Measurements from ENCODE around the gene UBASH3B.
"Not testable (repeated sequence)": the region's sequence is repeated elsewhere in the genome, so short reads cannot be mapped to it uniquely, and the experiment has no call there.

UBASH3B gene, protein sequence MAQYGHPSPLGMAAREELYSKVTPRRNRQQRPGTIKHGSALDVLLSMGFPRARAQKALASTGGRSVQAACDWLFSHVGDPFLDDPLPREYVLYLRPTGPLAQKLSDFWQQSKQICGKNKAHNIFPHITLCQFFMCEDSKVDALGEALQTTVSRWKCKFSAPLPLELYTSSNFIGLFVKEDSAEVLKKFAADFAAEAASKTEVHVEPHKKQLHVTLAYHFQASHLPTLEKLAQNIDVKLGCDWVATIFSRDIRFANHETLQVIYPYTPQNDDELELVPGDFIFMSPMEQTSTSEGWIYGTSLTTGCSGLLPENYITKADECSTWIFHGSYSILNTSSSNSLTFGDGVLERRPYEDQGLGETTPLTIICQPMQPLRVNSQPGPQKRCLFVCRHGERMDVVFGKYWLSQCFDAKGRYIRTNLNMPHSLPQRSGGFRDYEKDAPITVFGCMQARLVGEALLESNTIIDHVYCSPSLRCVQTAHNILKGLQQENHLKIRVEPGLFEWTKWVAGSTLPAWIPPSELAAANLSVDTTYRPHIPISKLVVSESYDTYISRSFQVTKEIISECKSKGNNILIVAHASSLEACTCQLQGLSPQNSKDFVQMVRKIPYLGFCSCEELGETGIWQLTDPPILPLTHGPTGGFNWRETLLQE

DNA sequence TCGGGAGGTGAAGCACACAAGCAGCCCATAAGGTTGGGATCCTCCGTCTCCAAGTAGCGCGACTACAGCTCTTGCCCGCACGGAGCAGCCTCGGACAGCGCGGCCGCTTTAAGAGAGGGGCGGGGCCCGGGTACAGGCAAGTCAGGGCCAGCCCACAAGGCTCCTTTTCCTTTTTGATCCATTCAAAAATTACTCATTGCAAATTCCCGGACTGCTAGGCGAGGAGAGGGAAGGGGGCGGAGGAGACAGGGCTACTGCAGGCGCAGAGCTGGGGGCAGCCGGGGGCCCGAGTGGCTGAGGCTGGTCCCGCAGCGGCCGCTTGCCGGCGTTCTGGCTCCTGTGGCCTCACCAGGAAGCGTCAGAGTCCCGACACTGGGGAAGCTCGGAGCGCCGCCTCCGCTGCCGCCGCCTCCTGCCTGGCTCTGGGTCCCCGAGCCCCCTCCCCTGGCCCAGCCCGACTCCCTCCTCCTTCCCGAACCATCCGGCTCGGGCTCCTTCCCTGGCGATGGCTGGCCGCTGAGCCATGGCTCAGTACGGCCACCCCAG, at the start of gene UBASH3B:
Gene UBASH3B (plus strand): TSS at position 196 of the 546 bp plus-strand sequence. CDS start 328 bp downstream, at position 524.
- DNase-seq (ENCODE audit: low read depth) = no peak

DNA sequence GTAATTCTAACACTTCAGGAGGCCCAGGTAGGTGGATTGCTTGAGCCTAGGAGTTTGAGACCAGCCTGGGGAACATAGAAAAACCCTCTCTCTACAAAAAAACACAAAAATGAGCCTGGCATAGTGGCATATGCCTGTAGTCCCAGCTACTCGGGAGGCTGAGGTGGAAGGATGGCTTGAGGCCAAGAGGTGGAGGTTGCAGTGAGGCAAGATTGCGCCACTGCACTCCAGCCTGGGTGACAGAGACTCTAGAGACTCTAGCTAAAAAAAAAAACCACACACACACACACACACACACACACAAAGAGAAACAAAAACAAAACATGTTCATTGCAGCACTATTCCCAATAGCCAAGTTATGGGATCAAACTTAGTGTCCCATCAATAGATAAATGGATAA, 48.4 kb upstream of the UBASH3B start:
- not testable (repeated sequence) for DNase-seq (ENCODE audit: low read depth)

DNA sequence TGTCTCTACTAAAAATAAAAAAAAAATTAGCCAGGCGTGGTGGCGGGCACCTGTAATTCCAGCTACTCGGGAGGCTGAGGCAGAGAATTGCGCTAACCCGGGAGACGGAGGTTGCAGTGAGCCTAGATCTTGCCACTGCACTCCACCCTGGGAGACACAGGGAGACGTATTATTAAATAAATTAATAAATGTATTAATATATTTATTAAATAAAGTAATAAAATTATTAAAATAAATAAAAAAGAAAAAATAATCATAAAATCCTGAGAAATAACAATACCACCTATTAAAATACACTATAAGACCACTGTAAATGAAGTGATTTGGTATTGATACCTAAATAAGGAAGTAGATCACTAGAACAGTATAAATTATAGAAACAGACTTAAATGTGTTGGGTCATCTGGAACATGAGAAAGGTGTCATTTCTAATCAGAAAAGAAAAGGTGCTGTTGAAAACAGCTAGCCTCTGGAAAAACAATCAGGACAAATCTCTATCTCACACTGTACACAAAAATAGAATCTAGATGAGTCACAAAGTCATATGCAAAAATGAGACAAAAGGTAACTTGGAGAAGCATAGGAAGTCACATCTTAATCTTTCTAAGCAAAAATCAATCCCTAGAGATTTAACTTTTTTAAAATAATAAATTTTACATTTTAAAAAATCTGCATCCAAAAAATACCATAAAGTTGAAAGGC, 43.2 kb upstream of the UBASH3B start:
- DNase-seq (ENCODE audit: low read depth) = no peak

DNA sequence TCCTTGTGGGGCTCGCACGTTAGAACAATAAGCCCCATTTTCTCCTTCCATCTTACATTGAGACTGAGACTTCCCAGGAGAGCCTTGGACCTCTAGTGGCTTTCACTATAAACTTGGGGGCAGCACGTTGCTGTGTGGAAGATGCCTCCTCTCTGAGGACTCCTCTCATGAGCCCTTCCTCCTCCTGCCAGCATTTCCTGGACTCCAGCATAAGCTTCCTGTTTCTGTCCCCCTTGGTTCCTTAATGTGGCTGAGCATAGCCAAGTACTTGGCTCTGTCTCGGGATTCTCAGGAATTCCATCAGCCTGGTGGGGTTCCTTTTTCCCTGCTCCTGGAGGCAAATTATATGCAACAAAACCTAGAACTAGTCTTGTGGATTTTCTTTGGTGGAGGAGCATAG, 38.8 kb upstream of the UBASH3B start:
- no peak for DNase-seq (ENCODE audit: low read depth)

DNA sequence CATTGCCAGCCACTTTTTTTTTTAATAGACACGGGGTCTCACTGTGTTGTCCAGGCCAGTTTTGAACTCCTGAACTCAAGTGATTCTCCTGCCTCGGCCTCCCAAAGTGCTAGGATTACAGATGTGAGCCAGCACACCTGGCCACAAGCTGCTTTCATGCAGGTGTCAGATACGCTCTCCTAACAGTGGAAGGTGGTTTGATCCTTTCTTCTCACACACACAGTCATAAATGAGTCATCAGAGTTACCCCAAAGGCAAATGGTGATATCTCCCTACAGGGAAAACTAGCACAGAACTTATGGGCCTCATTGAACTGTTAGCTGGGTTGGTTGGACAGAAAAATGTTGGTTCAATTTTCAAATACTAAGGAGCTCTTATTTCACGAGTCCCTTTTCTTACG, 38.2 kb upstream of the UBASH3B start:
- no peak for DNase-seq (ENCODE audit: low read depth)

DNA sequence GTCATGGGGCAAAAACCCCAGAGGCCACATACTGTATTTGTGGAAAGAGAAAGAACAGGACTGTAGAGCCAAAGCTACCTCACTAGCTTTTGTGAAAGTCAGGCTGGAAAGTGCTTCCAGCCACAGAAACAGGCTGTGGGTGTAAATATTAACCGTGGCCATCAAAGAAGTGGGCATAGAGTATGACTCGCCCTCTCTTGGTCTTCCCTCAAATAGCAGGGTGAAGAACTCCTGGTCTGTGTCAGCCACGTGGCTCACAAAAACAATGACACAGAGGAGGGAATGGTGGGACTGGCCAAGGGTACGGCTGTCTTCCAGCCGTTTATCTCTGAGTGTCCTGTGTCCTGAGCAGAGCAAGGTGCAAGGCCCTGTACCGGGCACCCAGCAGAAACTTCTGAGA, 37.6 kb upstream of the UBASH3B start:
- DNase-seq (ENCODE audit: low read depth) = no peak

DNA sequence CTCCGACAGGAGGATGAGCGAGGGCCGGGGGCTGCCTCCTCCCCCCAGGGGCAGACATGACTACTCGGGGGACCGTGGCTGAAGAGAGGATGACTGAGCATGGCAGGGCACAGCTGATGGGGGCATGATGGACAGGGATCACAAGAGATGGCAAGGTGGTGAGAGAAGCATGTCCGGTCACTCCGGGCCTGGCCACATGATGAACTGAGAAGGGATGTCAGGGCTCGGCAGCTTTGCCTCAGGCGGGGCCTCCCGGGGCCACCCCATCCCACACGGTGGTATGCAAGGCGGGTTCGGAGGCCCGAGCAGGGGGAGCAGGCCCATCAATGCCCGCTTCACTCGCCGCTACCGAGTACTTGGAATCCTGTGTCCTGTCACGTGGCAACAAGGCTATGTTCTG, 36.6 kb upstream of the UBASH3B start:
- DNase-seq (ENCODE audit: low read depth) = no peak

DNA sequence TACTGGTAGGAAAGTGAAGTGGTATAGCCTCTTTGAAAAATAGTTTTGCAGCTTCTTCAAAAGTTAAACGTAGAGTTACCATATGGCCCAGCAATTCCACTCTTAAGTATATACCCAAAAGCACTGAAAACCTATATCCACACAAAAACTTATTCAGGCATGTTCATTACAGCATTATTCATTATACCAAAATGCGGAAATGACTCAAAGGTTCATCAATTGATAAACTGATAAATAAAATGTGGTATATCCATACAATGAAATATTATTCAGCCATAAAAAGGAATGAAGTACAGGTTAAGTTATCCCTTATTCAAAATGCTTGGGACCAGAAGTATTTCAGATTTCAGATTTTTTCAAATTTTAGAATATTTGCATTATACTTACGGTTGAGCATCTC, 35.8 kb upstream of the UBASH3B start:
- DNase-seq (ENCODE audit: low read depth) = no peak

DNA sequence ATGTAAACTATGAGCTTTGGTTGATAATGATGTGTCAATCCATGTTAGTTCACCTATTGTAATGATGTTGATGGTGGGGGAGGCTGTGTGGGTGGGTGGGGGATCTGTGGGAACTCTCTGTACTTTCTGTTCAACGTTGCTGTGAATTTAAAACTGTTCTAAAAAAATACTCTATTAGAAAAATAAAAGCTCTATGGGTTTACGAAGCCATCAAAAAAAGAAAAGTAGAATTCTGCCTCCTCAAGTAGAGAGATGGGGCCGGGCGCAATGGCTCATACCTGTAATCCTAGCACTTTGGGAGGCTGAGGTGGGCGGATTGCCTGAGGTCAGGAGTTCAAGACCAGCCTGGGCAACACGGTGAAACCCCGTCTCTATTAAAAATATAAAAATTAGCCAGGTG, 30.0 kb upstream of the UBASH3B start:
- DNase-seq (ENCODE audit: low read depth) = not testable (repeated sequence)

DNA sequence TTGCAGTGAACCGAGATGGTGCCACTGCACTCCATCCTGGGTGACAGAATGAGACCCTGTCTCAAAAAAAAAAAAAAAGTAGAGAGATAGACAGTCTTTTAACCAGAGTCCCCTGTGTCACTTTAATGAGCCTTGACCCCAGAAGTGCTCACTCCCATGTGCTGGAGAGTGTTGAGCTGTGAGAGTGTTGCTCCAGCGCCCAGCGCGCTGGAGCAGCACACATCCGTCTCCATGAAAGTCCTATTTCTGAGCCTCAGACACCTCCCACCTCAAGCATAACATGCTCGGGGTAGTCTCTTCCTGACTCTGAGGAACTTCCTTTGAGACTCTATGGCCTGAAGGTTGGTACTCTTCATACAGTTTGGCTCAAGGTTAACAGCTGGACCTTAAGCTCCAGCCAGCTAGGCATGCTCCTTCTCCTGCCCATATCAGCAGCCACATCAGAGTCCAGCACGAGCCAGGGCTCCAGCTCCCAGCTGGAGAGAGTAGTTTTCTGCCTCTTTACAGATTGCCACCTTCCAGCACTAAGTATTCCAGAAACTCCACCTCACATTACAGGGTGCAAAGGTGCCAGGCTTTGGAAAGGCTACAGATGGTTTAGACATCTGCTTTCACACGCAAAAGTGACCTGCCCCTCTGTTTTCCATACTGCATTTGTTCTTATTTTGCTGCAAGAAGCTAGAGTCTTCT, 29.4 kb upstream of the UBASH3B start:
- DNase-seq (ENCODE audit: low read depth) = no peak

DNA sequence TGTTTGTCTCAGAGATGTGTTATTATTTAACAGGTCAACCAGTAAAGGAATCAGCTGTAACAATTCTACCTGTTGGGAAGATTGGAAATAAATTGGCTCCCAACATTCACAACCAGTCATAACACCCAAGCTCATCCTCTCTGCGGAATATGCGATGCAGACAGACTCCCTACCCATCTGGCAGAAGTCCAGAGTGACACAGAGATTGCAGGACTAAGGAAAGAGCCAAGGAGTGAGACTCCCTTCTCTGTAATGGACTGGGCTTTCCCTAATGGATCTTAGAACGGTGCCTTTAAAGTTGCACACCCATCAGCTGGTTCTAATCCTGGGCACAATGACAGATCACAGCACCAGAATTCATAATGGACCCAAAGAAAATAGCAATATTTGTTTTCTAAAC, 27.8 kb upstream of the UBASH3B start:
- no peak for DNase-seq (ENCODE audit: low read depth)

DNA sequence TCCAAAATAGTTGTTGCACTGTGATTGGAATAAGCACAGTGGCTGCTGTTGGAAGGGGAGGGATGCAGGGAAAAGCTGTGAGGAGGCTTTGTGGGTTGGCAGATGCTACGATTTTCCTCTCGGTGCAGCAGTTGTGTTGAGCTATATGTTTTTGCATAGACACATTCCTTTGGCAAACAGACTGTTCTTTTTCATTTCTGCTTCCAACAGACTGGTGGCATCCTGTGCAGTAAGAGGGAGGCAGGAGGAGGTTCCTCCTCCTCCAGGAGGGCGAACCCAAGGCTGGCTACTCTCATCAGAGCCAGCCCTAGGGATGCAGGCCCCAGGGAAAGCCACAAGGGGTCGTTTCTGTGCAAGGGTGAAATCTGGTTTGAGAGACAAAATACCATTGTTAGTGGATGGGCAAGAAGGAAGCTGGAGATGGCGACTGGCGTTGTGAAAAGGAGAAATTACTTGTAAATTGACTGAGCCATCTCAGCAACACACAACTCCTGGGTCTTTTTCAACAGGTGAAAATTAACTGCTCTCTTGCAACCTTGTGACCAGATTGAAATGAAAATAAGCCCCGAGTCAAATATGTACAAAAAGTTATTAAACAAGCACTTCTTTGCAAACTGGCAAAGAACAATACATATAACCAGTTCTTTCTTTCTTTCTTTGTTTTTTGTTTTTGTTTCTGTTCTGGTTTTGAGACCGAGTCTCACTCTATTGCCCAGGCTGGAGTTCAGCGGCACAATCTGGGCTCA, 26.5 kb upstream of the UBASH3B start:
- no peak for DNase-seq (ENCODE audit: low read depth)

DNA sequence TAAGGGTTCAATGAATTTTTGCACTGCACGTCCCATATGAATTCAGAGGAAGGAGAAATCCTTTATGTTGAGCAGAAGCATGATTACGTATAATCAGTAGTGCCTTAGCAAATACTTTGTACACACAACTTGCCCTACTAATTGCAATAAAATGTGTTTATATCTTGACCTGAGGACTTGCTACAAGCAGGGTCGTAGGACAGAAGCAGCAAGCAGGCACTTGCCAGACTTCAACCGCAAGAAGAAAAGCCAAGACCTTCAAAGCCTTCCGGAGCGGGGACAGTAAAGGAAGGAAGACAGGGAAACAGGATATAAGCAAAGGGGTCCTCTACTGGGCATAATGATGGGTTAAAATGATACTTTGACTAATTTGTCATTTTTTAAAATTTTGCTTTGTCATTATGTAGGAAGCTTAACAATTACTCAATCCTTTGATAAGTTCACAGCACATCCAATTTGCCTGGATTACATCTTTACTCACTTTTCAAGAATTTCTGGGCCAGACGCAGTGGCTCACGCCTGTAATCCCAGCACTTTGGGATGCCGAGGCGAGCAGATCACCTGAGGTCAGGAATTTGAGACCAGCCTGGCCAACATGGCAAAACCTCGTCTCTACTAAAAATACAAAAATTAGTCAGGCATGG, 23.2 kb upstream of the UBASH3B start:
- DNase-seq (ENCODE audit: low read depth) = no peak

DNA sequence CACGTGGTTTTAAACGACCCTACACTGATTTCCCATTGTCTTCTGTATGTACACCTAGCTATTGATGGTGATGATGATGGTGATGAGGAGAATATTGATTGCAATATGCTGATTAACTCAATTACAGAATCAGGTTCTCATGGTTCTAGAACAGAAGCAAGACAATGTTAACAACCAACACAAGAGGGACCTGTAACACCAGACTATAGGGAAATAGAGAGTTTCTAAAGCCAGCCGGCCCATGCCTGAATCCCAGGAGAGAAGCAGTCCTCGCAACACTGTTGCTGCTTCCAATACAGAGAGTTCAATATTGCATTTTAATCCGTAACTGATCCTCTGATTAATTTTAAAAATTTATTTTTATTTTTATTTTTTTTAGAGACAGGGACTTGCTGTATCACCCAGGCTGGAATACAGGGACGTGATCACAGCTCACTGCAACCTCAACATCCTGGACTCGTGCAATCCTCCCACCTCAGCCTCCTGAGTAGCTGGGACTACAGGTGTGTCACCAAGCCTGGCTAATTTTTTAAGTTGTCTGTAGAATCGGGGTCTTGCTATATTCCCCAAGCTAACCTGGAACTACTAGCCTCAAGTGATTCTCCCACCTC, 22.2 kb upstream of the UBASH3B start:
- no peak for DNase-seq (ENCODE audit: low read depth)

DNA sequence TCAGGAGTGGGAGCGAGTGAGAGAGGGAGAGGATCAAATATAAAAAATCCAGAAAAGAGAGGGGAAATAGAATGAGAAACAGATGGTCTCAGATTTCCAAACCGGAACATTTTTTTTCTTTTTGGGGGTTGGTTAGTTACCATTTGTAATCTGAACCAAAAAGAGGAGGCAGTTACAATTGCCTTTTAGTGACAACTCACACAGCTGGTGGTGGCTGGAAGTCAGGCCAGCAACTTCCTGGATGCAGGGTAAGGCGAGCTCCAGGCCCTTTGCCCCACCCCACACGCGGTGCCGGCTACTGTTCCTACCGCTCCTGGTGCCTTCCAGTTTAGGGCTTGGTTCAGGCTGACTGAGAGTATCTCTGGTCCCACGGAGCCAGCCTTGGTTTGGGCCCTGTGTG, 21.0 kb upstream of the UBASH3B start:
- DNase-seq (ENCODE audit: low read depth) = no peak

DNA sequence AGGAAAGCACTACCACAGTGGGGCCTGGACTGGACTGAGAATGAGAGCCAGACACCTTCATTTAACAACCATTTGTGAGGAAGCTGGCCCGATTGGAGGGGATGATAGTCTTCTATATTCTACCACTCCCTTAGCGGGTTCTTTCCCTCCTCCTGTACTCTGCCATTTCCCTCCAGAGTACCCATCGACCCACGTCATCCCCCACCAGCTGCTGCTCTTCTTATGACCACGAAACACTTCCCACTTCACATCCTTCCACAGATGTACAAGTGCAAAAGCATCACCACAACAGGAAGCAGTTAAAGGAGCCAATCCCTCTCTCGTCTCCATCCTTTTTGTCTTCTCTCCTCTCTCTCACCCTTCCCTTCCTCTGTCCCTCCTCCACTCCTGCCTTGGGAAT, 18.0 kb upstream of the UBASH3B start:
- no peak for DNase-seq (ENCODE audit: low read depth)

DNA sequence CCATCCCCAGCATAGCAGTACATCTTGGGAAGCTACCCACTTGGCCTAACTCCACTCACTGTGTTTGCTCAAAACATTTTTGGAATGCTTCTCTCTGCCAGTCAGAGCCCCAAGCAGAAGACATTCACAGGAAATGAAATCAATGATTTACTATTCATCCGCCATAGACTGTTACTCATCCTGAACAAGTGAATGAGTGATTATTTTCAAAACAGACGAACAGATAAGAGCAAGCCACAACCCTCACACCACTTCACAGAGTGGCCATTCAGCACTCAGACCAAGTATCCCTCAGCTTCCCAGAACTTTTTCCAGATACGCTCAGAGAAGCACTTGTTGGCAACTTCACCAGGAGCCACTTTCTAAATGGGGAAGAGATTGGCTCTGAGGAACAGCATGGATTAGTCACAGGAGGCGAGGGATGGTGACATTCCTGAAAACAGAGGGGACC, 13.0 kb upstream of the UBASH3B start:
- DNase-seq (ENCODE audit: low read depth) = peak; percentile 85

DNA sequence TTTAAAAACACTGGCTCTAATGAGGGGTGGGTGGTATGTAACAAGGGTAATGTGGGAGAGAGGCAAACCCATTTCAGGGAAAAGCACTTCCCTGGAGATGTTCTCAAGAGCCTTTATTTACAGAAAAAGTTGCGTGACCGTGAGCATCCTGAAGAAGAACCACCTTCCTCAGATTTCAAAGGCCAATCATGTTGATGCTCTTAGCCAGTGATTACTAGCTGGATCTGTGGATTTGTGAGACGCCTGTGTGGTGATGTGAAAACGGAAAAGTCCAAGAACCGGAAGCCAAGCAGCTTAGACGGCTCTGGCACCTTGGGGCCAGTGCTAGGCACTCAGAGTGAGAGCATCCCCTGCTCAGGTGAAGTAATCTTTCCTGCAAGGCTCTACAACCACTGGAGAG, 12.6 kb upstream of the UBASH3B start:
- DNase-seq (ENCODE audit: low read depth) = no peak

DNA sequence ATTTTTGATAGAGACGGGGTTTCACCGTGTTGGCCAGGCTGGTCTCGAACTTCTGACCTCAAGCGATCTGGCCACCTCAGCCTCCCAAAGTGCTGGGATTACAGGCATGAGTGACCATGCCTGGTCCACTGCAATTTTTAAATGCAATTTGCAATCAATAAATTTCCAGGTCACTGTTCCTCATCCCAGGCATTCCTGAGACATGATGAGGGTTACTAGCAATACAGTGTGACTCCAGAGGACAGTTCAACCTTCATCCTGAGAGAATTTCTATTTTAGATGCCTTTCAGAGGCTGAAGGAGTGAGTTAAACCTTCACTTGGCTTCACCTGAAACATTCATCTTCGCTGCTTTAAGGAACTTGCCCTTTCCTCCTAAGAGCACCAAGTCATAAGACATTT, 9.7 kb upstream of the UBASH3B start:
- DNase-seq (ENCODE audit: low read depth) = no peak

DNA sequence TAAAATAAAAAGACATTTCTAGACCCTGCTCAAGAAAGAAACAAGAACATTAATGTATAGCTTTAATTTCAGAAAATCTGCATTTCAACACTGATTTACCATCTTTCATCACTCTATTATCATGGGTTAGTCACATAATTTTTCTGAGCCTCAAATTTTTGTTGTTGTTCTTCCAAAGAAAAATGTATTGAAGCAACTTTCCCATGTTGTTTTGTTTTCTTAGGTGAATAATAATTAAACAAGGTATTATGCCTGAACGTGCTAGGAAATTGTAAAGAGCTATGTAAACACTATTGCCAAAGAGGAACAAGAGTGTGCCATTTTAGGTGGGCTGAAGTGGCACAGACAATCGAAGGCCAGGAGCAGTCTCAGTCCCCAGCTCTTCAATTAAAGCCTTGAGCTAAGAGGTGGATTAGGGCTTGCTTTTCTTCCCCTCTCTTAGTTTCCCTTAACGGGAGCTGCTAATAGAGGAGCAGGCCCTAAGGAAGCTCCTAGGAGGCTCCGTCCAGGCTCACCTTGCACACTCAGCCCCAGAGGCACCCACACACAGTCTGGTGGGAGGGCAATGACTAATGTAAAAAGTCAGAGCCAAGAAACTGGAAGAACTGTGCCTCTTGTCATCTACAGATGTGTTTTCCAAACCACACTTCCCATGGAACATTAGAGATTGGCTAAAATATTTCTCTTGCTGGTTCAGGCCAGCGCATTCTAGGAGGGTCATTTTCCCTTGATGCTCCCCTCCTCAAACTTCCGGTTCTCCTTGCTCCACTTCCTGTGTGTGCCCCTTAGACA, 8.8 kb upstream of the UBASH3B start:
- no peak for DNase-seq (ENCODE audit: low read depth)
